KG1 (cell line): ENCODE results near the gene MAPK9.
"Not testable (repeated sequence)": the region's sequence is repeated elsewhere in the genome, so short reads cannot be mapped to it uniquely, and the experiment has no call there.

Source experiments
- DNase-seq: peaks from one replicate; lab custom pipeline; 2025; lab: John Stamatoyannopoulos, UW

MAPK9 gene

DNA sequence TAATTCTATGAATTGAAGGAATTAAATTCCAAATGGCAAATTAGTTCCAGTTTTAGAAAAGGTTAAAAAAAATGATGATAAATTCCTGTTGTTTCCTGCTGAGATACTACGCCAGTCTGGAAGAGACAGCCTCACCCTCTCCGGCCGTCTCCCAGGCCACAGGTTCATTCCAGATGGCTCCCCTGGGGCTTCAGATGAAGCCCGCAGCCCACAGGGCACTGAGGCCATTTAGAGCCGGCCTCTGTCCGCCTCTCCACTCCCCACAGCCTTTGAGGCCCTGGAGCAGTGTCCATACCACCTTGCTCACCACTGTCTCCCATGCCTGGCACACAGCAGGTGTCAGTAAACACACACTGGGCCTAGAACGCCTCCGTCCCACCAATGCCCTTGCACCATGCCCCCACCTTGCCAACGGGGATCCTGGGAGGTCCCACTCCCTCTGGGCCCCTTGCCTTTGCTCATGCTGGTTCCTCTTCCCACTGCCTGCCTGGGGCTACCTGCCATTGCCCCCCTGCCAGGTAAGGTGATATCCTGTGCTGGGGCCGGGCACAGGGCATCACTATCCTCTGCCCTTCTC lies 35.2 kb upstream of the MAPK9 start:
- no peak for DNase-seq

DNA sequence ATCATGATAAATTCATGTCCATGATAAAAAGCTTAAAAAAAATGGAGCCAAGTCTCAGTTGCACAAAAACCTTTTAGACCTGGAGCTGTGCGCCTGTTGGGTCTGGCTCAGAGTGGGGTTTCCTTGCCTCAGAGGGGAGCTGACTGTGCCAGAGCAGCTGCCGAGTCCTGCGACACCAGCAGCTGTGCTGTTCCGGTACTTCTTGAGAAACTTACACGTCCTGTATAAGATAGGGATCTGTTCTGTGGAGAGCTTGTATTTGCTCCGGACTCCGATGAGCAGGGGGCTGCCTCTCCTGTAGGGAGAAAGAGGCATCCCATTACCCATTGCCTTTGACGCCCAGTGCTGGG lies 32.7 kb upstream of the MAPK9 start:
- DNase-seq = no peak

DNA sequence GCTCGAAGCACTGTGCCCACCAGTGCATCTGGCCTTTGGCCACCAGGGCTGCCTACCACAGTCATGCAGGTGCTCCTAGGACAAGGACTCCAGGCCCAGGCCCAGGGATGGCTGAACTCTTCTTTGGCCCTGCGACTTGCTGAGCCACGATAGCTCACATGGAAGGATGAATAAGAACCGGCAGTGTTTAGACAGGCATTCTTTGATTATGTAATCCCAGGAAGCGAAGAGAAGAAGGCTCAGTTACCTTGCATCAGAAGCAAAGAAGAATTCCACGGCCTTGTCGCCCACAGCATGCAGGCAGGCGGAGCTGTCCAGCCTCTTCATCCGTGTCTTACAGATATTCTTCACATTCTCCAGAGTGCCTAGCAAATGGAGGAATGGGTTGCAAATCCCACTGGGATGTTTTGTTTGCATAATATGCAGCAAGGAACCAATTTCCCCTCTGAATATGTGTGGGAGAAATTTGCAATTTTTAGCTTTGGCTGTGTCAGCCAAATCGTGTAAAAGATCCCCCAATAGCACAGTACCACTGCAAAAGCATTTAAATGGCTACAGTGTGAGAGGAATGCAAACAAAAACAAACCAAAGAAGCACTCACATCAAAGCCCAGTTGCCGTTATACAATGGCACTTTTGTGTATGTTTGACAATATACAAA lies 32.2 kb upstream of the MAPK9 start:
- DNase-seq = no peak

GRCh38 chr5:180323160-180323559 lies 31.3 kb upstream of the MAPK9 start:
- DNase-seq = no peak

GRCh38 chr5:180318456-180319089 lies 26.7 kb upstream of the MAPK9 start:
- no peak for DNase-seq

DNA sequence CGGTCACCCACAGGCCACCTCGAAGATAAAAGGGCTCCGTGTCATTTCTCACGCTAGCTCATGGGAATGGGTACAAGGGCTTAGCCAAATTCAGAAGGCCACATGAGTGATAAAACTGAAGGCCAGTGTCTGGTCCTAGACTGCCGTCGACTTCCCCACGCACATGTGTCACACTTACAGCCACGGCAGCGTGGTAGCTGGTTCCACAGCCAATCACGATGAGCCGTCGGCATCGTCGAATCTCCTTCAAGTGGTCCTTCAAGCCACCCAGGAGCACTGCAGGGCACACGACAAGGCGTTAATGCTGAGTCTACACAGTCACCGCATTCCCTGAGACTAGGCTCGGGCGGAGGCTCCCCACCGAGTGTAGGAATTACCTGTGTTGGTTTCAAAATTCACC lies 24.7 kb upstream of the MAPK9 start:
- DNase-seq = no peak

GRCh38 chr5:180315762-180316212 lies 23.9 kb upstream of the MAPK9 start:
- peak; percentile 4 for DNase-seq

GRCh38 chr5:180313677-180314505 lies 22.0 kb upstream of the MAPK9 start:
- DNase-seq = no peak

- no peak for DNase-seq
Observed at GRCh38 chr5:180311216-180311615, 19.3 kb upstream of the MAPK9 start.

- DNase-seq = no peak
Observed at GRCh38 chr5:180306796-180307195, 14.9 kb upstream of the MAPK9 start.

DNA sequence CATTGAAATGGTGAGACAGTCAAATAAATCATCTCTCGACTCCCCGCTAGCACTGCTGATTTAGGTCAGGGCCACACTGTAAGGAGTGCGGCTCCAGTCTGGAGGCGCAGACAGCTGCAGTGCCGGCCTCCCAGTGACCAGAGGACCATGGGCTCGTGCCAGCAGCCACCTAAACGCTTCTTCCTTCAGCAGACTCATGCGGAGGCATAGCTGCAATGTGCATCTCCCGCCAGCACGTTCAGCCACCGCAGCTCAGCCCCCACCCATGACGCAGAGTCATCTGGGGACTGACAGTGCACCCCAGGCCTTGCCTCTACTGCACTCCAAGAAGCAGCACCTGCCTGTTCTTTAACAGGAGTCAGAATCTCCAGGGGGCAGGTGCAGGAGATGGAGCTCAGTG lies 13.6 kb upstream of the MAPK9 start:
- DNase-seq = no peak

- no peak for DNase-seq
Observed at GRCh38 chr5:180304431-180305375, 12.8 kb upstream of the MAPK9 start.

GRCh38 chr5:180304016-180304292 lies 12.1 kb upstream of the MAPK9 start:
- DNase-seq = no peak

DNA sequence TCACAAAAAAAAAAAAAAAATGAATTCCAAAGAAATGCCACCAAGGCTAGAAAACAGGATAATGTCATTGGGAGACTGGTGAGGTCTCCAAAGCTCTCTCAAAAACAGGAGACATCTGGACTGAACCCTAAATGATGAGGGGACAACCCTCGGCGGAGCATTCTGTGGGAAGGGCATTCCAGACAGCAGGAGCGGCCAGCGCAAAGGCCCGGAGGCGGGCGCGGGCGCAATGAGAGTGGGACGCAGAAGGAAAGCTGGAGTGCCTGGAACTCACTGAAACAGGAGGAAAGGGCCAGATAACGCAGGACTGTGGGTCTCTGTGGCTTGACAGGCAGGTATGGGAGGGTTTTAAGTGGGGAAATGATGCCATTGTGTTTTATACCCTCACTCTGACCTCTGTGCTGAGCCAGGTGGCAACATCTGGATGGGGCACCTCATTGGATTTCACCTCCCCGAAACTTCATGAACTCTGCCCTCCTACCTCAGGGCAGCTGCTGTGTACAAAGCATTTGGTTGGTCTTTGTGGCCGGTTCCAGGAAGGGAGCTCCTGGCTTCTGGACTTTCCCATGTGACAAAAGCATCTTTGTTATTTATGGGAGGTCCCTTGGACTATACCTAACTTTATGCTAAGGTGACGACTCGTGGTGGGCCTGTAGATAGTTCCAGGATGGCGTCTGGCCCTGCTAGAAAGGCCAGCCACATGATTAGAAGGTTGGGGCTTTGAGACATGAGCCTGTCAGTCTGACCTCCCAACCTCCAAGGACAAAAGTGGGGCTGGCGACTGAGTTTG lies 11.5 kb upstream of the MAPK9 start:
- DNase-seq = no peak

DNA sequence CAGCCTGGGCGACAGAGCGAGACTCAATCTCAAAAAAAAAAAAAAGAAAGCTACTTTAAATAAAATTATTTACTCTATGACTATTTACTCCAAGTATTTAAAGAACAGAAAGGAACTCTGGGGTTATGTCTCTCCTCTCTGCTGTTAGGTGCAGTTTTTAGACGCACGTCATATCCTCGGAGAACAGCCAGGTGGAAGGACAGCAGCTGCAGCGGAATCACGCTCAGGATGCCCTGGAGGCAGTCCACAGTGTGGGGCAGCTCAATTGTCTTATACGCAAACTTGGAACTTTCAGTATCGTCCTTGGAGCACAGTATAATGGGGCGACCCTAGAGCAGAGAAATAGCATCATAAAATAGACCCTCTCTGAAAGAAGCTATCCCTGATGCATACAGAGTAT lies 10.4 kb upstream of the MAPK9 start:
- no peak for DNase-seq

- DNase-seq = no peak
Observed at GRCh38 chr5:180301253-180301652, 9.4 kb upstream of the MAPK9 start.

DNA sequence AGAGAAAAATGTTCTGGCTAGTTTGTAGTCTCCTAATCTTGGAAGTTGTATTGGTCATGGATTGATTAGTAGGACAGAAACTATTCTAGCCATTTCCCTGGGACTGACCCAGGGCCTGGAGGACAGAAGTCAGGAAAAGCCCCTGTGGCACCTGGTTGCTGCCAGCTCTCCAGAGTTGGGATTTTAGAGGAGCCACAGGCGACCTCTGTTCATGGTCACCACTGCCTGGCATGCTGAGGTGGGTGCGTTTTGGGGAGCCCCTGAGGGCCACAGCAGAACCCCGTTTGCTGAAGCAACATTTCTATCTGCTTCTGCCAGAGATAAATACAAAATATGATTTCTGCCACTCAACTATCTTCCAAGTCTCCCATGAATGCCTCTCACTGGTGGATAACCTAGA lies 7.6 kb upstream of the MAPK9 start:
- no peak for DNase-seq

DNA sequence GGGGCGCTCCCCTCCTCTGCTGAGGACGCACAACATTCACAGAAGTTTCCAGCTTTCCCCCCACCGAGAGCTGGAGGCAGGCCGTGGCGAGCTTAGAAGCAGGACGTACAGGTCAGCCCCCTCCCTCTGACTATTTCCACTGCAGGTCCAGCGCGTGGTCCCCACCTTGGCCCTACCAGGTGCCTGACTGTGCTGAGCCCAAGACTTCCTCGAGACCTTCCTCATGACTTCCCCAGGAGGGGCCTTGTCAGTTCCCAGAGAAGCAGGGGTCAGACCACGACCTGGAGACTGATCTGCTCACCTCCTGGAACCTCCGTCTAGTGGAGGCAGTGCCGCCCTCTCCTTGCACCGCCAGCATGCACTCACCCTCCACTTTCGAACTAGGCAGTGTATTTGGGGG lies 7.1 kb upstream of the MAPK9 start:
- not testable (repeated sequence) for DNase-seq

DNA sequence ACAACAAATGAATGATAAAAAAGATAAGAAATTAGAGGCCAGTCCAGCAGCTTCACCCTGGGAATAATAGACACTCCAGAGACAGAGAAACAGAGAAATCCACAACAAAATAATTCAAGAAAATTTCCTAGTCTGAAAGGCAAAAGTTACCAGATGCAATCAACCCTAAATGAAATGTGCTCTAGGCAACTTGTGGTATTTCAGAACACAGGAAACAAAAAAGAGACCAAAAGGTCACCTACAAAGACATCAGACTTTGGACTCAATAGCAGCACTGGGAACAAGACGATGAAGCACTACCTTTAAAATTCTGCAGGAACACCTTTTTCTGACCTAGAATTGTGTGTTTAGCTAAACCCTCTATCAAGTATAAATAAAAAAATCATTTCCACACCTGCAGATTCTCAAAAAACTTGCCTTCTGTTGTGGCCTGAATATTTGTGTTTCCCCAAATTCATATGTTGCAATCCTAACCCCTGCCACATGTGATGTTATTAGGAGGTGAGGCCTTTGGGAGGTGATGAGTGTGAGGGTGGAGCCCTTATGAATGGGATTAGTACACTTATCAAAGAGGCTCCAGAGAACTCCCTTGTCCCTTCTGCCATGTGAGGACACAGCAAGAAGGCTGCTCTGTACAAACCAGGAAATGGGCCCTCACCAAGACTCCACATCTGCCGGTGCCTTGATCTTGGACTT lies 5.9 kb upstream of the MAPK9 start:
- DNase-seq = no peak

DNA sequence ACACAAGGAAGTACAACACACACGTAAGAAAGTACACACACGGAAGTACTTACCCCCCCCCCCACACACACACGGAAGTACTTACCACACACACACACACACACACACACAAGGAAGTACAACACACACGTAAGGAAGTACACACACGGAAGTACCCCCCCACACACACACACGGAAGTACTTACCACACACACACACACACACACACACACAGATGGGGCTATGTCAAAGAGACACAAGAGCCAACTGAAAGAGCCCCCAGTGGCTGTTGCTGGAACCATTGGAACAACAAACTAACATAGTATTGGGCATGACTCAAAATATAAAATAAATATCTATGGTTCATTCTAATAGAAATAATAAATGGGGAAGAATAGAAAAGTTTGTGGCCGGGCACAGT lies 4.9 kb upstream of the MAPK9 start:
- DNase-seq = no peak
